HepG2 (cell line): ENCODE data around the gene COQ7.

Experiments used
- DR1 ChIP-seq: sonication (generic); formaldehyde crosslinking; IDR thresholded peaks from 2 replicates; pipeline ENCODE4 v1.8.0; 2021; ENCODE audit warnings: mild to moderate bottlenecking, missing genetic modification reagents, inconsistent platforms
- FOXJ3 ChIP-seq: sonication (generic); formaldehyde crosslinking; IDR thresholded peaks from 2 replicates; pipeline ENCODE4 v1.4.0; 2020; ENCODE audit warnings: missing genetic modification reagents, mild to moderate bottlenecking, borderline replicate concordance
- HCFC1 ChIP-seq: fragments of 150-350 bp; IDR thresholded peaks from 2 replicates; pipeline ENCODE4 v1.6.1; 2014; ENCODE audit warnings: low read depth, low read length
- HDAC6 ChIP-seq: fragments of 200-600 bp; sonication (generic); IDR thresholded peaks from 2 replicates; pipeline ENCODE4 v1.7.0; 2017; ENCODE audit warnings: mild to moderate bottlenecking, antibody characterized with exemption, low read length, low read depth
- PBX3 ChIP-seq: sonication (generic); formaldehyde crosslinking; IDR thresholded peaks from 2 replicates; pipeline ENCODE4 v1.8.1; 2023; ENCODE audit warnings: missing genetic modification reagents, inconsistent platforms, borderline replicate concordance
- POLR2A ChIP-seq, 2 experiments: IDR thresholded peaks; 2 replicates each; pipeline ENCODE4 v1.6.1; 2011; ENCODE audit warnings: low read depth in 2 of 2, low read length in 2 of 2, mild to moderate bottlenecking in 1 of 2, moderate library complexity in 1 of 2; ENCODE audit not compliant: insufficient read depth in 1 of 2
- SNRNP70 ChIP-seq: fragments of 200-400 bp; formaldehyde crosslinking; IDR thresholded peaks from 2 replicates; pipeline ENCODE4 v1.6.1; 2017; ENCODE audit warnings: mild to moderate bottlenecking, low read depth, low read length, moderate library complexity
- ZNF784 ChIP-seq: sonication (generic); formaldehyde crosslinking; IDR thresholded peaks from 2 replicates; pipeline ENCODE4 v1.5.1; 2020; ENCODE audit warnings: missing genetic modification reagents, mild to moderate bottlenecking, borderline replicate concordance

GRCh38 chr16:19090916-19091315, 23.5 kb downstream of the COQ7 start:
- TF ChIP-seq POLR2A (IDR thresholded peaks at IDR 0.05; ENCODE audit: insufficient read depth in 1 of 2, low read depth in 2 of 2, low read length in 2 of 2), result no peak
- no peak for TF ChIP-seq PBX3 (CRISPR knock-in tag)
- no peak for TF ChIP-seq HDAC6
- no peak for TF ChIP-seq ZNF784 (CRISPR knock-in tag)
- no peak for TF ChIP-seq DR1
- no peak for TF ChIP-seq FOXJ3 (CRISPR knock-in tag)
- no peak for TF ChIP-seq SNRNP70
- TF ChIP-seq HCFC1, result no peak
